Measurements from ENCODE around the gene PLXND1. TPM values are rescaled to one million over a fixed set of nuclear protein-coding genes. Genes with fewer than 3 reads are reported as not detected.

PLXND1 gene
- total RNA-seq, 4 donors from 2014 or later = 191 to 351 (median 205) TPM

DNA sequence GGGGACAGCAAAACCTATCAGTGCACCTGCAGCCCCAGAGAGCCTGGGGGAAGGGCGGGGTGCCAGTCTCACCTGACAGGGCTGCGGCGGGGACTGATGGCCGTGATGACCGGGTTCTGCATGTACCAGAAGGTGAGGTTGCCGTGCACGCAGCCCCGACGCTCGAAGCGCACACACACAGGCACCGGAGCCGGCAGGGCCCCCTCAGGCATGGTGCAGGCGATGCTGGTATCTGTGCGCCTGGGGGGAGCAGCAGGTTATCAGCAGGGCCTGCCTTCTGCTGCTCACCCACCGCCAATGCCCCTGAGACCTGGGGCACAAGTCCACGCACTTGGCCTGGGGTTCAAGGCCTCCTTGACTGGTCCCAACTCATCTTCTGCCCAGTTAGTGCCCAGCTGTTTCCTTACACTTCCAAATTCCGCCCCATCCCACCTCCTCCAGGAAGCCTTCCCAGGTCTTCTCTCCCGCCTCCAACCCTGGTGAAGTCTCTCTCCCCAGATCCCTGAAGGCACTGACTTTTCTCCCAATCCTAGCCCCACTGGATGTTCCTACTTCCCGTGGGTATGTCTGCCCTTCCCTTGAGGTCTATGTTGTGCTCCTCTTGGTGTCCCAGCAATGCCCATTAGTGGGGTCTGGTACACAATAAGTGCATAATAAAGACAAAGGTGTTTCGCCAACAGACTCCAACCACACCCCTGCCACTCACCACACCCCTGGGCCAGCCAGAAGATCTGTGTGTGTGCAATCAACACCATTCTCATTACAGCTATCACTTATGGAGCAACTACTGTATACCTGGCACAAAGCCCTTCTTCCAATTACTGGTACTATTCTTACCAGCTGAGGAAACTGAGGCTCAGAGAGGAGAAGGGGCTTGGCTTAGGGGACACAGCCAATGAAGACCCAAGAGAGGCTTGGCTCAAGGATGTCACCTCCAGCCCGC, 34.6 kb downstream of the PLXND1 start:
- TF ChIP-seq, protein P1, sequence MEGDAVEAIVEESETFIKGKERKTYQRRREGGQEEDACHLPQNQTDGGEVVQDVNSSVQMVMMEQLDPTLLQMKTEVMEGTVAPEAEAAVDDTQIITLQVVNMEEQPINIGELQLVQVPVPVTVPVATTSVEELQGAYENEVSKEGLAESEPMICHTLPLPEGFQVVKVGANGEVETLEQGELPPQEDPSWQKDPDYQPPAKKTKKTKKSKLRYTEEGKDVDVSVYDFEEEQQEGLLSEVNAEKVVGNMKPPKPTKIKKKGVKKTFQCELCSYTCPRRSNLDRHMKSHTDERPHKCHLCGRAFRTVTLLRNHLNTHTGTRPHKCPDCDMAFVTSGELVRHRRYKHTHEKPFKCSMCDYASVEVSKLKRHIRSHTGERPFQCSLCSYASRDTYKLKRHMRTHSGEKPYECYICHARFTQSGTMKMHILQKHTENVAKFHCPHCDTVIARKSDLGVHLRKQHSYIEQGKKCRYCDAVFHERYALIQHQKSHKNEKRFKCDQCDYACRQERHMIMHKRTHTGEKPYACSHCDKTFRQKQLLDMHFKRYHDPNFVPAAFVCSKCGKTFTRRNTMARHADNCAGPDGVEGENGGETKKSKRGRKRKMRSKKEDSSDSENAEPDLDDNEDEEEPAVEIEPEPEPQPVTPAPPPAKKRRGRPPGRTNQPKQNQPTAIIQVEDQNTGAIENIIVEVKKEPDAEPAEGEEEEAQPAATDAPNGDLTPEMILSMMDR (IDR thresholded peaks at IDR 0.05; ENCODE audit: low read depth) = no peak

DNA sequence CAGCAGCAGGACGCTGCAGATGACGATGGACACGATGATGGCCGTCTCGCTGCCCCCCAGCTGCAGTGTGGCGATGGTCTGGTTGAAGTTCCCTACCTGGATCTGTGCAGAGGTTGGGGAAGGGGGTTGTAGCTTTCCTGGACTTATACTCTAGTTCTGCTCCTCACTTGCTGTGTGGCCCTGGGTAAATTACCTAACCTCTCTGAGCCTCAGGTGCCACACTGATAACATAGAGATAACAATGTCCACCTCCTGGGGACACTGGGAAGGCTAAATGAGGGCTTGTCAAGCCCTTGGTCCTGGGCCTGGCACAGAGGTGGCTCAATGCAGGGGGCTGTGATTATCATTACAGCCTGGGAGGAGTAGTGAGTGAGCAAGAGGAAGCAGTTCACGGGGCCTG, 36.6 kb downstream of the PLXND1 start:
- TF ChIP-seq, protein P1 (IDR thresholded peaks at IDR 0.05; ENCODE audit: low read depth) = no peak

GRCh38 chr3:129567939-129568338, 38.5 kb downstream of the PLXND1 start:
- TF ChIP-seq, protein P1 (IDR thresholded peaks at IDR 0.05; ENCODE audit: low read depth) = no peak

DNA sequence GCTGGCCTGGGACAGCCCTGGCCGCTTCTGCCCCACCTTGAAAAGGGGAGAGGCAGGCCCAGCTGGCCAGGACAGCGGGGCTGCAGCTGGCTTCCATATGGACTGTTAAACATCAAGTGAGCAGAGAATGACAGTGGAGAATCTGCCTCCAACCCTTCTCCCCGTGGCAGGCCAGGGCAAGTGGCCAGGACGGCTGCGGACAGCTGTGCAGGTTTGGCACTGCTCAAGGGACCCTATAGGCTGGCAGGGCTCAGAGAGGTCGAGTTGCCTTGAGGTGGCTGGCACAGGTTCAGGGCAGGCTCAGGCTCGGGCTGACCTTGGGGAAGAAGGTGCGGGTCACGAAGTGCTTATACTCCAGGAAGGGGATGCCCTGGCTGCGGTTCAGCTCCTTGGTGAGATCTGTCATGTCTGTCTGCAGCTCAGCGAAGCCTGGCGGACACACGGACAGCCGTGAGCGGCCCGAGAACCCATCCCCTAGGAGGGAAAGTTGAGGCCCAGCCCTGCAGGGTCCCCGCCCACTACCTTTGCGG, 39.2 kb downstream of the PLXND1 start:
- TF ChIP-seq, protein P1 (IDR thresholded peaks at IDR 0.05; ENCODE audit: low read depth) = no peak

GRCh38 chr3:129565902-129566301, 40.6 kb downstream of the PLXND1 start:
- TF ChIP-seq, protein P1 (IDR thresholded peaks at IDR 0.05; ENCODE audit: low read depth) = no peak

- TF ChIP-seq, protein P1 (IDR thresholded peaks at IDR 0.05; ENCODE audit: low read depth) = no peak
Observed at GRCh38 chr3:129564981-129565644, 41.4 kb downstream of the PLXND1 start.
